GM12864 (cell line): ENCODE results near the gene GOLGA8H.
A peak's percentile ranks its signal among the peaks of the same experiment; 100 is the strongest.
"Not testable (repeated sequence)": the region's sequence is repeated elsewhere in the genome, so short reads cannot be mapped to it uniquely, and the experiment has no call there.

Experiments used
- DNase-seq: peaks from one replicate; pipeline ENCODE4 v3.0.0-alpha.2; 2011; ENCODE audit warnings: low read depth
- H3K4me3 ChIP-seq: 2 replicates; pipeline ENCODE4 v1.5.1; 2011; ENCODE audit warnings: mild to moderate bottlenecking, low read depth, low read length, control low read depth
- TF ChIP-seq, protein P1 (sequence below): IDR thresholded peaks from 2 replicates; pipeline ENCODE4 v1.5.1; 2011; ENCODE audit warnings: low read depth, mild to moderate bottlenecking, moderate library complexity, low read length, control low read depth, inconsistent platforms; ENCODE audit errors: missing control alignments

The GOLGA8H gene, protein sequence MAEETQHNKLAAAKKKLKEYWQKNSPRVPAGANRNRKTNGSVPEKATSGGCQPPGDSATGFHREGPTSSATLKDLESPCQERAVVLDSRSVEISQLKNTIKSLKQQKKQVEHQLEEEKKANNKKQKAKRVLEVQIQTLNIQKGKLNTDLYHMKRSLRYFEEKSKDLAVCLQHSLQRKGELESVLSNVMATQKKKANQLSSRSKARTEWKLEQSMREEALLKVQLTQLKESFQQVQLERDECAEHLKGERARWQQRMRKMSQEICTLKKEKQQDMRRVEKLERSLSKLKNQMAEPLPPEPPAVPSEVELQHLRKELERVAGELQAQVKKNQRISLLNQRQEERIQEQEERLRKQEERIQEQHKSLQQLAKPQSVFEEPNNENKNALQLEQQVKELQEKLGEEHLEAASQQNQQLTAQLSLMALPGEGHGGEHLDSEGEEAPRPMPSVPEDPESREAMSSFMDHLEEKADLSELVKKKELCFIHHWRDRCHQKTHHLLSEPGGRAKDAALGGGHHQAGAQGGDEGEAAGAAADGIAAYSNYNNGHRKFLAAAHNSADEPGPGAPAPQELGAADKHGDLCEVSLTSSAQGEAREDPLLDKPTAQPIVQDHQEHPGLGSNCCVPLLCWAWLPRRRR

DNA sequence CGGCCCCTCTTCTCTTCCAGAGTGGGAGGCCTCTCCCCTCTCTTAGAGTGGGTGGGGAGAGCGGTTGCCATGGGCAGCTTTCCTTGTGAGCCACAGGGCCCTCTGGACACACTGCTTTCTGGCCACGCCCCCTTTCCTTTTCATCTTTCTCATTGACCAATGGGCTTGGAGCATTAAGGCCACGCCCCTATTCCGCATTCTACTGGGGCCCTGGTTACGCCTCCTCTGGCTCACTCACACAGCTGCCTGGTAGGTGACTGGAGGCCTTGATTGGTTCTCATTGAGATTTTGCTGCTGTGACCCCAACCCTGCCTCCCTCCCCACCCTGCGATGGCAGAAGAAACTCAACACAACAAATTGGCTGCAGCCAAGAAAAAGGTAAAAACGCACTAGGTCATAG lies at the start of gene GOLGA8H:
Gene GOLGA8H (plus strand): TSS at position 233 of the 400 bp plus-strand sequence. CDS start 98 bp downstream, at position 331.
- not testable (repeated sequence) for H3K4me3 ChIP-seq, DNase-seq

DNA sequence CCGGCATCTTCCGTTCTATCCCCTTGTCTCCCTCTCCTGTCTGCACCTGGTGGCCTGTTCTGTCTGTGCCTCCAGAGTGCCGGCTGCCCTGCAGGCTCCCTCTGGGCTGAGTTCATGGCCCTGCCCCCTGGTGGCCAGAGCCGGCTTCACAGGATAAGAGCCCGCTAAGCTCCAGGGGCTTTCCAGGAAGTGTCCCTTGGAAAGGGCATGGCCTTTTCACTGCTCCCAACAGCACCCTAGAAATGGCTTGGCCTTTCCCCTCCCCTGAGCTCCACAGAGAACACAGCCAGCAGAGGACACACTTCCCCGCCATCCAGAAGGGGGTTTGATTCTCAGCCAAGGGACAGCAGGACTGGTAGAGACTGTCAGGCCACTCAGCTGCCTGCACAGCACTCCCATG lies 36.9 kb upstream of the GOLGA8H start:
- not testable (repeated sequence) for DNase-seq, H3K4me3 ChIP-seq

DNA sequence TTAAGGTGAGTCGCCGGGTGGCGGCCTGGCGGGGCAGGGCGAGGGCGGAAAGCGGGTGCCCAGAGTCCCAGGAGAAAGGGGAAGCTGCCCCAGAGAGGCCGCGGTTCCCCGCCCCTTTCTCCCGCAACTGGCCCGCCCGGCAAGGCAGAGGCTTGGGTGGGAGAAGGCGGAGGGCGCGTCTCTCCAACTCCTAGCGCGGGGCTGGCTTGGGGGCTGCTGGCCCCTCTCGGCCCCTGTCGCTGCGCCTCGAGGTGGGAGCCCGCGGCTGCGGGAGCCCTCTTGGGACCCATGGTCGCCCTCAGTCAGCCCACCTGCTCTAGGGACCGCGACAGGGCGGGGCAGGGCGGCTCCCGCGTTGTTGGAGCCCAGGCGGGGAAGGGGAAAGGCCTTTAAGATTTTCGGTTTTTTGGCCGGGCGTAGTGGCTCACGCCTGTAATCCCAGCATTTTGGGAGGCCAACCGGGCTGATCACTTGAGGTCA lies 30.8 kb upstream of the GOLGA8H start:
- not testable (repeated sequence) for DNase-seq, H3K4me3 ChIP-seq

DNA sequence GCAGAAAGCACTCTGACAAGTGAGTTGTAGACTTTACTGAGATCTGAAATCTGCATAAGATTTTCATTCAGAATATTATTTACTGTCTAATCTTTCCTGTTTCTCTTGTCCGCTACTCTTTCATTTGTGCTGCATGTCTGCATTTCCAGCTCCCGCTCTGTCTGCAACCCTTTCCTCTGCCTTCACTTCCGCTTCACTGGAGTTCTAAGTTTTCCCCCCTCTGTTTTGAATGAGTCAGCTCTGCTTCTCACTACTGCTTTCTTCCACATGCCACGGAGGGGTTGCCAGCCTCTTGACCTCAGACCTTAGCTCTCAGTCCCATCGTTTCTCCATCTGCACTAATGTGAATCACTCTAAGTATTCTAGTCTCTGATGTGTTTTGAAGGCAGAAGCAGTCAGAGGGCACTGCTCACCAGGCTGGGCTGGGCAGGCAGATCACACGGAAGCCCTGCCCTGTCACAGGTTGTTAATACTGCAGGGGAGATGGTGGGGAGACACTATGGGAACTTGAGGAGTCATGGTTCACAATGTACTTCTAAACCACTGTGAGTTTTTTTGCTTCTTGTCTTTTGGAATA lies 24.3 kb upstream of the GOLGA8H start:
- not testable (repeated sequence) for H3K4me3 ChIP-seq, DNase-seq

DNA sequence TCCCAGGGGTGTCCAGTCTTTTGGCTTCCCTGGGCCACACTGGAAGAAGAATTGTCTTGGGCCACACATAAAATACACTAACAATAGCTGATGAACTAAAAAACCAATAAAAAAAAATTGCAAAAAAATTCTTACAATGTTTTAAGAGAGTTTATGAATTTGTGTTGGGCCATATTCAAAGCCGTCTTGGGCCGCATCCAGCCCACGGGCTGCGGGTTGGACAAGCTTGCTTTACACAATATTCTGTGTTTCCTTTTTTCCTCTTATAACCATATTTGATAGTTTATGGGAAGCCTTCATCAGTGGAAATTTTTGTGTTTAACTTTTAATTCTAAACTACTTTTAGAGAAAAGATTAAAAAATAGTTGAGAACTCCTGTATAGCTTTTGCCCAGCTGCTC lies 23.1 kb upstream of the GOLGA8H start:
- not testable (repeated sequence) for H3K4me3 ChIP-seq, DNase-seq

DNA sequence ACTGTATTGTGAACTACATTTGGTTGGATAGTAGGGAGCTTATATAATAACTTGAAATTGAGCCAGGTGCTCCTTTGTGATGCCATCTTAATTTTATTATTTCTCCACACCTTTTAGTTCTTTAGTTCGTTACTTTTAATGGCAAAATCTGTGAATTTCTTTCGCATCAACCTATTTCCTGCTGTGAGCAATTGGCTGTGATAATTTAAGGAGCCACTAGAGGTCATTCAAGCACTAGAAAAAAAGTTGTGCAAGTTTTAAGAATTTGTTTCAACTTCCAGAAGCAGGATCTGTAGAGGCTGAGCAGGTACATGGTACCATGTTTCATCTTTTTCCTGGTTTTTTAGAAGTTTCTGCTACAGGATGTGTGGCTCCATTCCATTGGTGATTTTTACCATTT lies 4.9 kb upstream of the GOLGA8H start:
- H3K4me3 ChIP-seq, DNase-seq: not testable (repeated sequence)

DNA sequence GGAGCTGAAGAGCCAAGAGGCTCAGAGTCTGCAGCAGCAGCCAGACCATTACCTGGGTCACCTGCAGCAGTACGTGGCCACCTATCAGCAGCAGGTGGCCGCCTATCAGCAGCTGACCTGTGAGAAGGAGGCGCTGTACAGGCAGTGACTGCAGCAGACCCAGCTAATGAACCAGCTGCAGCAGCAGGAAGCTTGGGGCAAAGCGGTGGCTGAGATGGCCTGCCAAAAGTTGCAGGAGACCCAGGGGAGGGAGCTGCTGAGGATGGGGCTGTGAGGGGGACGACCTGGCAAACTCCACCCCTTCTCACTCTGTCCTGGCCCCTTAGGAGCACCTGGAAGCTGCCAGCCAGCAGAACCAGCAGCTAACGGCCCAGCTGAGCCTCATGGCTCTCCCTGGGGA lies 8.4 kb downstream of the GOLGA8H start:
- H3K4me3 ChIP-seq, DNase-seq: not testable (repeated sequence)

DNA sequence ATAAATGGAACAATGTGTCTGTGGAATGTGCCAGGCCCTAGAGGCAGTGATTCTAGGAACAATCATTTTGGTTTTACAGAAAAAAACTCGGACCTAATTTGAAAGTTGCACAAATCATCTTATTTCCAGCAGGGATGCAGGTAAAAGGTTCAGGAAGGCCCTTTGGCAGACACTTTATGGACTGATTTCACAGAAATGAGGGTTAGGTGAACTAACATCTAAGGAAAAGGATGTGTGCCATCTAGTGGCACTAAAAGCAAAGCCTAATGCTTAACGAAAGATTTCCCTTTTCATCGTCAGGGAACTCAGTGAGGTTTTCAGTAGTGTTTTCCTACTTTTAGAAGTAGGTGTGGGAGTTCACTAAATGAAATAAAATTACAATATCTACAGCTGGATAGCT lies 17.5 kb downstream of the GOLGA8H start:
- not testable (repeated sequence) for DNase-seq, H3K4me3 ChIP-seq

DNA sequence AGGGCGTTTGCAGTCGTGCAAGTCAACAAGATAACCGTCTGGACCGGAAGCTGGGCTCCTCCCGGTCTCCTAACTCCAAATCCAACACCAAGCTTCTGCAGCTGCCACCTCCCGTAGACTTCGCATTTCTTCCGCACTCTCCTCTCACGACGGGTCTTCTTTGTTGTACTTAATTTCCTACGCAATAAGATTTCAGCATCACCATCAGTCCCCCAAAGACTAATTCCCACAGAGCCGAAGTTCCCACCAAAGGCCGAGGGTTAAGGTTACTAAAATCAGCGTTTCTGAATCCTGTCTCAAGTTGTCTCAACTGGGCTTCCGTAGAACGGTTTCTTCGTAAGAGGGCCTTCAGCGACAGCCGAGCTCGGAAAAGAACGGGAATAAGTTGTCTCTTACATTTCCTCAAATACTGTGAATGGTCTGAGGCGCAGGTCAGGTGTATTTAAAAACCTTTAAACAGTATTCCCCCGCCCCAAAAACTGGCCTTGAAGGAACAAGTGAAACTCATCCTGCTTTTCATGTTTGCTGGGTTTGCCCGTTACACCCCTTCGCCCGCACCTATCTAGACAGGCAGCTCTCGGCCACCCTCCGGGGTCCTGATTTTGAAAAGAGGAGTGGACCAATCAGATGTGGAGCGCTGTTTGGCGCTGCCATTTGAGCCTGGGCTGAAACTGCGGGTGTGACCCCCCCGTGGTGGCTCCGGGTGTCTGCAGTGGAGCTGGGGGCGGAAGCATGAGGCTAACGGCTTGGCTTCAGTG lies 21.8 kb downstream of the GOLGA8H start, which contains the start of gene ARHGAP11B:
Gene ARHGAP11B (plus strand): TSS at position 693 of the 758 bp plus-strand sequence.
- DNase-seq = peak; percentile 99
- peak within 1 kb of the TSS; percentile 84 for H3K4me3 ChIP-seq
- TF ChIP-seq, protein P1, sequence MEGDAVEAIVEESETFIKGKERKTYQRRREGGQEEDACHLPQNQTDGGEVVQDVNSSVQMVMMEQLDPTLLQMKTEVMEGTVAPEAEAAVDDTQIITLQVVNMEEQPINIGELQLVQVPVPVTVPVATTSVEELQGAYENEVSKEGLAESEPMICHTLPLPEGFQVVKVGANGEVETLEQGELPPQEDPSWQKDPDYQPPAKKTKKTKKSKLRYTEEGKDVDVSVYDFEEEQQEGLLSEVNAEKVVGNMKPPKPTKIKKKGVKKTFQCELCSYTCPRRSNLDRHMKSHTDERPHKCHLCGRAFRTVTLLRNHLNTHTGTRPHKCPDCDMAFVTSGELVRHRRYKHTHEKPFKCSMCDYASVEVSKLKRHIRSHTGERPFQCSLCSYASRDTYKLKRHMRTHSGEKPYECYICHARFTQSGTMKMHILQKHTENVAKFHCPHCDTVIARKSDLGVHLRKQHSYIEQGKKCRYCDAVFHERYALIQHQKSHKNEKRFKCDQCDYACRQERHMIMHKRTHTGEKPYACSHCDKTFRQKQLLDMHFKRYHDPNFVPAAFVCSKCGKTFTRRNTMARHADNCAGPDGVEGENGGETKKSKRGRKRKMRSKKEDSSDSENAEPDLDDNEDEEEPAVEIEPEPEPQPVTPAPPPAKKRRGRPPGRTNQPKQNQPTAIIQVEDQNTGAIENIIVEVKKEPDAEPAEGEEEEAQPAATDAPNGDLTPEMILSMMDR = peak; percentile 17

DNA sequence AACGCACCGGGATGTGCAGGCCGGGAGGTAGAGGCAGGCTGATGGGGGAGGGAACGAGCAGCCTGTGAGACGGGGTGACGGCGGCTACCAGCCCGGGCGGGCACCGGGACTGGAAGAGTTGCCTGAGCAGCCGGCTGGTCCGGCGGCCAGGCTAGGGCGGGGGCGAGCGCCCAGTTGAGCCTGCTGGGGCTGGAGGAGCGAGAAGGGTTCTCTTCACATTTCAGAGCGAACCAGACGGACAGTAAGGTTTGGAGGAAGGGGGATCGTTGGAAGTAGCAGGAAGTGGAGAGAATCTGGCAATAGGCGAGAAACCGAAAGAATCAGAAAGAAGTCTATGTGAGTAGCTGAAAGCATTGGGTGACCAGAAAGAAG lies 22.4 kb downstream of the GOLGA8H start:
- DNase-seq = not testable (repeated sequence)

DNA sequence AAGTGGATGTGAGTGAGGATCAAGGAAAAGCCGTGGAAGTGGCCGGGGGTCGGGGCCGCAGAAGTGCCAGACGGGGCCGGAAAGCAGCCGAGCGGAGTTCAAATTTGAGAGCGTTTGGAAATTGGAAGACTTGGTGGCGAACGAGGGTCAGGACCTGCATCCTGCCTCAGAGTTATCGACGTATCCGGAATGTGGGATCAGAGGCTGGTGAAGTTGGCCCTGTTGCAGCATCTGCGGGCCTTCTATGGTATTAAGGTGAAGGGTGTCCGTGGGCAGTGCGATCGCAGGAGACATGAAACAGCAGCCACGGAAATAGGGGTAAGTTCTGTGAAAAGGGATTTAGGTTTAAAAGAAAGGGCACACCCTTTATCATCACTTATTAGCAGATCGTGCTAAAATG lies 22.8 kb downstream of the GOLGA8H start:
- H3K4me3 ChIP-seq = peak overlapping the region; percentile 84
- DNase-seq = not testable (repeated sequence)

More for the DNA sequence above, 22.4 kb downstream of the GOLGA8H start:
- peak overlapping the region; percentile 84 for H3K4me3 ChIP-seq
